Right atrium auricular region (tissue), 2 donors: Measurements from ENCODE around the gene ARL6IP6. TPM values are rescaled to one million over a fixed set of nuclear protein-coding genes. Genes with fewer than 3 reads are reported as not detected.

Experiments used
- DNase-seq: peaks from one replicate; pipeline ENCODE4 v3.0.0-alpha.2; 2019; ENCODE audit warnings: low spot score
- H3K27ac ChIP-seq, 2 donors: fragments of 200-600 bp; sonication (generic); 1 replicate in 1 of 2; 2 replicates in 1 of 2; pipeline ENCODE4 v1.5.1; 2016 to 2019
- H3K27me3 ChIP-seq, 2 donors: fragments of 200-600 bp; sonication (generic); one replicate each; pipeline versions ENCODE4 v1.5.1 to v1.6.0; 2017 to 2019
- H3K36me3 ChIP-seq: fragments of 200-600 bp; sonication (generic); one replicate; pipeline ENCODE4 v1.5.1; 2016
- H3K4me1 ChIP-seq, 2 donors: fragments of 200-600 bp; sonication (generic); one replicate each; pipeline versions ENCODE4 v1.5.1 to v1.6.0; 2017 to 2019
- H3K4me3 ChIP-seq, 2 donors: fragments of 200-600 bp; sonication (generic); 1 replicate in 1 of 2; 2 replicates in 1 of 2; pipeline ENCODE4 v1.5.1; 2017 to 2019; ENCODE audit warnings: mild to moderate bottlenecking in 1 of 2, moderate library complexity in 1 of 2
- H3K9me3 ChIP-seq, 2 donors: fragments of 200-600 bp; sonication (generic); one replicate each; pipeline ENCODE4 v1.5.1; 2019
- total RNA-seq, 2 donors: library from RNA; depleted of rRNA; stranded (reverse); fragments of >200 nt; gene quantifications; one replicate each; pipeline ENCODE4 v1.1.0, GENCODE V29; 2016
- TF ChIP-seq, protein P1 (sequence below), 2 donors: fragments of 200-600 bp; sonication (generic); IDR thresholded peaks; one replicate each; pipeline ENCODE4 v1.5.1; 2019; ENCODE audit warnings: antibody characterized with exemption in 2 of 2

ARL6IP6 gene
- total RNA-seq, 2 donors from 2014 or later = 7.5 to 10.0 TPM

DNA sequence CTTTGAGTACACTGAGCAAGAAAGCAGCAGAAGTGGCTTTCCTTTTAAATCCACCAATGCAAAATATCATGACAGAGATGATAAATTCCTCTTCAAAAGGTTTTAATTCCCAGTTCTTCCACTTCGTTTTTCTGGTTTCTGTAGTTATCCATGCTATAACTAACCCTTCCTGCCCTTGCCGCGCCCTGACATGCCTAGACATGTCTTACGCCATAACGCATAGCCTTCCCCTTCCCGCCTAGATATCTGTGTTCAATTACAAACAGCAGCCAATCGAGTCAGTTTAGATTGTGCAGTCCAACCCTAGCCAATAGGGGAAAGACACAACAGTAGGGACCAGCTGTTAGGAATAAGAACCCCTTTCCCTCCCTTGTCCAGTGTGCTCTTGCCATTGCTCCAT is 17.2 kb upstream of the ARL6IP6 start:
- DNase-seq = no peak
- no peaks in the 10 kb centered on the region for H3K27me3 ChIP-seq
- TF ChIP-seq, protein P1, sequence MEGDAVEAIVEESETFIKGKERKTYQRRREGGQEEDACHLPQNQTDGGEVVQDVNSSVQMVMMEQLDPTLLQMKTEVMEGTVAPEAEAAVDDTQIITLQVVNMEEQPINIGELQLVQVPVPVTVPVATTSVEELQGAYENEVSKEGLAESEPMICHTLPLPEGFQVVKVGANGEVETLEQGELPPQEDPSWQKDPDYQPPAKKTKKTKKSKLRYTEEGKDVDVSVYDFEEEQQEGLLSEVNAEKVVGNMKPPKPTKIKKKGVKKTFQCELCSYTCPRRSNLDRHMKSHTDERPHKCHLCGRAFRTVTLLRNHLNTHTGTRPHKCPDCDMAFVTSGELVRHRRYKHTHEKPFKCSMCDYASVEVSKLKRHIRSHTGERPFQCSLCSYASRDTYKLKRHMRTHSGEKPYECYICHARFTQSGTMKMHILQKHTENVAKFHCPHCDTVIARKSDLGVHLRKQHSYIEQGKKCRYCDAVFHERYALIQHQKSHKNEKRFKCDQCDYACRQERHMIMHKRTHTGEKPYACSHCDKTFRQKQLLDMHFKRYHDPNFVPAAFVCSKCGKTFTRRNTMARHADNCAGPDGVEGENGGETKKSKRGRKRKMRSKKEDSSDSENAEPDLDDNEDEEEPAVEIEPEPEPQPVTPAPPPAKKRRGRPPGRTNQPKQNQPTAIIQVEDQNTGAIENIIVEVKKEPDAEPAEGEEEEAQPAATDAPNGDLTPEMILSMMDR (IDR thresholded peaks at IDR 0.05) = no peak
- no peak overlapping the region for H3K27ac ChIP-seq
- H3K4me1 ChIP-seq = no peaks in the 10 kb centered on the region
- H3K9me3 ChIP-seq = no peaks in the 10 kb centered on the region
- H3K4me3 ChIP-seq = no peak overlapping the region
- no peaks in the 10 kb centered on the region for H3K36me3 ChIP-seq

DNA sequence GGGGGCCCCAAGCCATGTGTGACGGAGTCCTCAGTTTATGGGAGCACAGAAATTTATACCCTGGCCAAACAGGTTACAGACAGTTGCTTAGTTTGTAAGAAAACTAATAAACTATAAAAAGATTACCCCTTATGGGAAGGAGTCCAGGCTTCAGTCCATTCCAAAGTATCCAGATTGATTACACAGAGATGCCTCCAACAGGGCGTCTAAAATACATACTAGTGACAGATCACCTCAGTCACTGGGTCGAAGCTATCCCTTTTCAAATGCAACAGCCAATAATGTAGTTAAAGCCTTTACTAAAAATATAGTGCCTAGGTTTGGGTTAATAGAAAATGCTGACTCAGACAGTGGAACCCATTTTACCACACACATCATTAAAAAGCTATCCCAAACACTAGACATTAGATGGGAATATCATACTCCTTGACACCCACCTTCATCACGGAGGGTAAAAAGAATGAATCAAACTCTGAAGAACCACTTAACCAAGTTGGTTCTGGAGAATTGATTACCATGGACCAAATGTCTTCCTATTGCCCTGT is 11.9 kb upstream of the ARL6IP6 start:
- Histone ChIP-seq H3K27ac (no peak overlapping the region), H3K4me1 (no peaks in the 10 kb centered on the region), H3K36me3 (no peaks in the 10 kb centered on the region), H3K4me3 (no peak overlapping the region), H3K27me3 (no peaks in the 10 kb centered on the region), H3K9me3 (no peaks in the 10 kb centered on the region)
- TF ChIP-seq, protein P1 (IDR thresholded peaks at IDR 0.05) = no peak
- DNase-seq = no peak

DNA sequence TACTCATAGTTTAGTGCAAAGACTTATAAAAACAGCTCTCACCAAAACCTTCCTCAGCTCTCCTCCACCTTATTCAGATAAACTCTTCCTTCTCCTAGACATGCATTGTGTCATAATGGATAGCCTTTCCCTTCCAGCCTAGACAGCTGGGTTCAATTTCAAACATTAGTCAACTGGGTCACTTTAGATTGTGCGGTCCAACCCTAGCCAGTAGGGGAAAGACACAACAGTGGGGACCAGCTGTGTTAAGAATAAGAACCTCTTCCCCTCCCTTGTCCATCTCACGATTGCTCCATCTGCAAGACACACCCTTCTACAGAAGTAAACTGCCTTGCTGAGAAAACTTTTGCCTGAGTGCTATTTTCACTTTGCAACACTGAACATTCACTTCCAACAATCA is 9.7 kb upstream of the ARL6IP6 start:
- Histone ChIP-seq H3K9me3 (no peaks in the 10 kb centered on the region), H3K36me3 (peaks cover under 1% of the 10 kb centered on the region), H3K4me3 (no peak overlapping the region), H3K4me1 (no peaks in the 10 kb centered on the region), H3K27ac (no peak overlapping the region), H3K27me3 (no peaks in the 10 kb centered on the region)
- TF ChIP-seq, protein P1 (IDR thresholded peaks at IDR 0.05) = no peak
- no peak for DNase-seq

DNA sequence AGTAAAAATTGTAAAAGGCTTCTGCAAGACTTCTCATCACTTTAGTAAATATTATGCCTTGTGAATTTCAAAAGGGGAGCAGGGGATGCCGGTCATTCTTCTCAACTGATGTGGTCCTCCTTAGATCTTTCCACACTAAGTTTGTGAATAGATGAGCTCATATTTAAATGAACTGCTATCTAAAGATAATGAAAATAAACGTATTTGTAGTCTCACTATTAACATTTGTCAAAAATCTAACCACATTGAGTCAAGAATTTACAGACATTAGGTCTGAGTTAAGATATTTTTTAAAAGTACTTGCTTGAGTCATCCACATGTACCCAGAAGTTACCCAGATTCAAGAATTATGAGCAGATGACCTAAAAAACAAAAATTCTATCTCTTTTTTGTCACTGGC is 7.7 kb upstream of the ARL6IP6 start:
- DNase-seq = no peak

GRCh38 chr2:152715112-152715511 is 3.3 kb upstream of the ARL6IP6 start:
- H3K9me3 ChIP-seq = no peaks in the 10 kb centered on the region
- no peak overlapping the region for H3K4me3 ChIP-seq
- peaks cover 0 to 25% of the 10 kb centered on the region in 2 donors for H3K4me1 ChIP-seq
- peaks cover 8% of the 10 kb centered on the region for H3K36me3 ChIP-seq
- no peak for DNase-seq
- H3K27ac ChIP-seq = no peak overlapping the region
- TF ChIP-seq, protein P1 (IDR thresholded peaks at IDR 0.05) = no peak
- no peaks in the 10 kb centered on the region for H3K27me3 ChIP-seq

More for the DNA sequence above, 7.7 kb upstream of the ARL6IP6 start:
- TF ChIP-seq, protein P1 (IDR thresholded peaks at IDR 0.05) = no peak
- Histone ChIP-seq H3K9me3 (no peaks in the 10 kb centered on the region), H3K36me3 (peaks cover 8% of the 10 kb centered on the region), H3K4me3 (no peak overlapping the region), H3K27me3 (no peaks in the 10 kb centered on the region), H3K4me1 (peaks cover 0 to 10% of the 10 kb centered on the region in 2 donors), H3K27ac (no peak overlapping the region)

DNA sequence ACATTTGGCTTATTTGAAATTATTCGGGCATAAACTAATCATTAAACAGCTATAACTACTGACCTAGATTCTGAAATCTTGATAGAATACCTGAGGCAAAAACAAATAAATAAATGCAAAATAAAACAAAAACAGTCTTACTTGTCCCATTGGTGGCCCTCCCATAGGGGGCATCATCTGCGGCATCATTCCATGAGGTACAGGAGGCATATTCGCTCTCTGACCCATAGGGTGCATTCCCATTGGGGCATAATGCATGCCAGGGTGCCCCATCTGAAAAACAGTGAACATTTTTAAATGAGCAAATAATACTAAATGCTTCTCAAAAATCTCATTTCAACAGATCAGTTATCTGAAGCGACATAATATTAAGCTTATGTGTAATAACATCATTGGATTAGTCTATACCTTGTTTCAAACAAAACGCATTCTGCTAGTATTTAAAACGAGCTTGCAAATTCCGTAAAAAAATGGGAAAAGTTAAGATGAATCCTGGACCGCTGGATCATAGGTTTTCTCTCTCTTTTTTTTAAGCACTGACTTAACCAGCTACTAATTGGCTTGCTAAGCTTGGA is 2.5 kb upstream of the ARL6IP6 start:
- H3K36me3 ChIP-seq = peaks cover 8% of the 10 kb centered on the region
- no peak overlapping the region for H3K27ac ChIP-seq
- H3K4me1 ChIP-seq = peaks cover 0 to 33% of the 10 kb centered on the region in 2 donors
- H3K9me3 ChIP-seq = no peaks in the 10 kb centered on the region
- H3K4me3 ChIP-seq = peak overlapping the region; percentile 91 to 94
- DNase-seq = no peak
- no peaks in the 10 kb centered on the region for H3K27me3 ChIP-seq
- TF ChIP-seq, protein P1 (IDR thresholded peaks at IDR 0.05) = no peak
